ENCODE measurements around the gene RTKN2.

DNA sequence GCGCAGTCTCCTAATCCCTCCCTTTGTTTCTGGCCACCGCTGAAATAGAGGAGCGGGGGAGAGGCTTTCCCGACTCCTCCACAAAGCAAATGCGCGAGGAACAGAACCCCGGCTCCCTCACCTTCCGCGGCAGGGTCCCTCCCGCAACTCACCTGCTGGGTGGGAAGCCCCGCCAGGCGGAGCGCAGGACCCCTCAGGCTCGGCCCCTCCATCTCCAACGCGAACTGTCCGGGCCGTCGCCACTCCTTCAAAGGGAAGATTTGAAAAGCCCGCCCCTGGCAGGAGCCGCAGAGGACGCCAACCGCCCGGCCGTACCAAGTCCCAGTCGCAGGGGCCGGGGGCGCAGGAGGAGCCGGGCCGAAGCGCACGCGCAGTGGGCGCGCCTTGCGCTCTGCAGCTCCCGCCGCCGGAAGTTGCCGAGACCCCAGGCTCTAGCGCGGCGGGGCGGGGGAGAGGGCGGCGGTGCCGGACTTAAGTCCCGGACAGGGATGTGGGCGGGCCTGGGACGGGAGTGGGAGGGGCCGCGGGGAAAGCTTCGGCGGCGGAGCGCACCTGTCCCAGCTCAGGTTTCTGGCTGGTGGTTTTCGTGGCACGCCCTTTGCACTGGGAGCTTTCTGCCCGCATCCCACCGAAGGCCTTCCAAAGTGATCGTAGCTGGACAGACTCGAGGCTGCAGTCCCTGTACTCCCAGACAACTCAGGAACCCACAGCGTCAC lies at the start of gene RTKN2:
- TF ChIP-seq, protein P1, sequence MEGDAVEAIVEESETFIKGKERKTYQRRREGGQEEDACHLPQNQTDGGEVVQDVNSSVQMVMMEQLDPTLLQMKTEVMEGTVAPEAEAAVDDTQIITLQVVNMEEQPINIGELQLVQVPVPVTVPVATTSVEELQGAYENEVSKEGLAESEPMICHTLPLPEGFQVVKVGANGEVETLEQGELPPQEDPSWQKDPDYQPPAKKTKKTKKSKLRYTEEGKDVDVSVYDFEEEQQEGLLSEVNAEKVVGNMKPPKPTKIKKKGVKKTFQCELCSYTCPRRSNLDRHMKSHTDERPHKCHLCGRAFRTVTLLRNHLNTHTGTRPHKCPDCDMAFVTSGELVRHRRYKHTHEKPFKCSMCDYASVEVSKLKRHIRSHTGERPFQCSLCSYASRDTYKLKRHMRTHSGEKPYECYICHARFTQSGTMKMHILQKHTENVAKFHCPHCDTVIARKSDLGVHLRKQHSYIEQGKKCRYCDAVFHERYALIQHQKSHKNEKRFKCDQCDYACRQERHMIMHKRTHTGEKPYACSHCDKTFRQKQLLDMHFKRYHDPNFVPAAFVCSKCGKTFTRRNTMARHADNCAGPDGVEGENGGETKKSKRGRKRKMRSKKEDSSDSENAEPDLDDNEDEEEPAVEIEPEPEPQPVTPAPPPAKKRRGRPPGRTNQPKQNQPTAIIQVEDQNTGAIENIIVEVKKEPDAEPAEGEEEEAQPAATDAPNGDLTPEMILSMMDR (IDR thresholded peaks at IDR 0.05; ENCODE audit: insufficient read depth, low read length, poor library complexity, severe bottlenecking): no peak
- TF ChIP-seq EZH2phosphoT487 (conservative IDR thresholded peaks at IDR 0.05; ENCODE audit: low read length): no peak

Measured in SU-DHL-6 (cell line).